Endothelial cell (in vitro differentiated cells): ENCODE data around the gene NMNAT3. TPM values are rescaled to one million over a fixed set of nuclear protein-coding genes. Genes with fewer than 3 reads are reported as not detected.

ENCODE experiments used
- DNase-seq: peaks from one replicate; pipeline ENCODE4 v3.0.0; 2021; ENCODE audit warnings: low spot score
- H3K27ac Mint-ChIP-seq: one replicate; pipeline ENCODE4 v1.8.0; 2021; ENCODE audit warnings: mixed read lengths, inconsistent platforms; ENCODE audit not compliant: unreplicated experiment
- H3K27me3 Mint-ChIP-seq: one replicate; pipeline ENCODE4 v1.8.0; 2021; ENCODE audit warnings: mild to moderate bottlenecking, moderate library complexity, mixed read lengths, inconsistent platforms; ENCODE audit not compliant: unreplicated experiment
- H3K36me3 Mint-ChIP-seq: one replicate; pipeline ENCODE4 v1.8.0; 2021; ENCODE audit warnings: mild to moderate bottlenecking, low read depth, mixed read lengths, inconsistent platforms; ENCODE audit not compliant: unreplicated experiment
- H3K4me1 Mint-ChIP-seq: one replicate; pipeline ENCODE4 v1.8.0; 2021; ENCODE audit warnings: mild to moderate bottlenecking, mixed read lengths, inconsistent platforms; ENCODE audit not compliant: unreplicated experiment
- H3K4me3 Mint-ChIP-seq: one replicate; pipeline ENCODE4 v1.8.0; 2021; ENCODE audit warnings: mild to moderate bottlenecking, mixed read lengths, inconsistent platforms; ENCODE audit not compliant: unreplicated experiment
- H3K9me3 Mint-ChIP-seq: one replicate; pipeline ENCODE4 v1.8.0; 2021; ENCODE audit warnings: mixed read lengths, inconsistent platforms; ENCODE audit not compliant: unreplicated experiment
- total RNA-seq: library from RNA; stranded (reverse); fragmentation: NEBNext Ultra II Directional; extraction: Animal tissue kit (Norgen Biotek cat#: 25700); gene quantifications from one replicate; pipeline ENCODE4 v1.2.1, GENCODE V29; 2021; ENCODE audit not compliant: unreplicated experiment
- TF ChIP-seq, protein P1 (sequence below): fragments of 200-600 bp; sonication (generic); IDR thresholded peaks from one replicate; pipeline ENCODE4 v1.5.0; 2021; ENCODE audit warnings: antibody characterized with exemption; ENCODE audit not compliant: unreplicated experiment

Gene NMNAT3
- total RNA-seq, 1 donor from 2014 or later: 0.62 TPM

DNA sequence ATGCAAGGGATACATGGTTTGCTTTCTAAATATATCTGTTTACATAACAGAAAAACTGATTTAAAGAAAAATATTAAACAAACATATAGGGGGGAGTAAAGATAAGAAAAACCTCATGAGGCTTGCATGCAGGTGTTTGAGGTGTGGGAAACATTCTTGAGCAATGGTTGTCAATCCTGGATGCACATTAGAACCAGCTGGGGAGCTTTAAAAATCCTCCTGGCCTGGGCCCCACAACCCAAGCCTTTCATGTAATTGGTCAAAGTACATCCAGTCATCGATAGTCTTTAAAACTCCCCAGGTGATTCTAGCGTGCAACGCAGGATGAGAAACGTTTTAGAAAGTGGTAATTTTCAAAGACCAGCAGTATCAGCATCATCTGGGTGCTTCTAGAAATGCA, 18.3 kb downstream of the NMNAT3 start:
- H3K27me3 Mint-ChIP-seq: peaks cover 2% of the 10 kb centered on the region
- H3K9me3 Mint-ChIP-seq: no peaks in the 10 kb centered on the region
- peaks cover 2% of the 10 kb centered on the region for H3K4me1 Mint-ChIP-seq
- H3K36me3 Mint-ChIP-seq: no peaks in the 10 kb centered on the region
- H3K4me3 Mint-ChIP-seq: no peak overlapping the region
- no peak for DNase-seq
- H3K27ac Mint-ChIP-seq: no peak overlapping the region
- TF ChIP-seq, protein P1, sequence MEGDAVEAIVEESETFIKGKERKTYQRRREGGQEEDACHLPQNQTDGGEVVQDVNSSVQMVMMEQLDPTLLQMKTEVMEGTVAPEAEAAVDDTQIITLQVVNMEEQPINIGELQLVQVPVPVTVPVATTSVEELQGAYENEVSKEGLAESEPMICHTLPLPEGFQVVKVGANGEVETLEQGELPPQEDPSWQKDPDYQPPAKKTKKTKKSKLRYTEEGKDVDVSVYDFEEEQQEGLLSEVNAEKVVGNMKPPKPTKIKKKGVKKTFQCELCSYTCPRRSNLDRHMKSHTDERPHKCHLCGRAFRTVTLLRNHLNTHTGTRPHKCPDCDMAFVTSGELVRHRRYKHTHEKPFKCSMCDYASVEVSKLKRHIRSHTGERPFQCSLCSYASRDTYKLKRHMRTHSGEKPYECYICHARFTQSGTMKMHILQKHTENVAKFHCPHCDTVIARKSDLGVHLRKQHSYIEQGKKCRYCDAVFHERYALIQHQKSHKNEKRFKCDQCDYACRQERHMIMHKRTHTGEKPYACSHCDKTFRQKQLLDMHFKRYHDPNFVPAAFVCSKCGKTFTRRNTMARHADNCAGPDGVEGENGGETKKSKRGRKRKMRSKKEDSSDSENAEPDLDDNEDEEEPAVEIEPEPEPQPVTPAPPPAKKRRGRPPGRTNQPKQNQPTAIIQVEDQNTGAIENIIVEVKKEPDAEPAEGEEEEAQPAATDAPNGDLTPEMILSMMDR: no peak

DNA sequence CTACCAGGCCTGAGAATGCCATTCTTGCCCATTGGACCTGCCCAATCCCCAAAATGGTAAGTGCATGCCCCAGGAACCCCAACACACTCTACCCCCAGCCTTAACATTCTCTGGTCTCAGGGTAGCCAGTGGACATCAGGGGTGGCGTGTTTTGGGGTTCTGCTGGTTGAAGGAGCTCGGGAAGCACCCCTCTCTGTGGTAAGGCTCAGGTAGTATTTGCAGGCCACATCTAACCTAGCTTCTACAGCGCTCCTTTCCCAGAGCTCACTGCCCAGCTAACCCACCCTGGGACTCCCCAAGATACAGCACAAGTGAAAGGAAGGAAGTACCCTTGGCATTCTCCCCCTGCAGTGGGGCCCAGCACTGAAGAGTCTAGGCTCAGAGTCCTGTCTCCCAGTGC, 19.8 kb downstream of the NMNAT3 start:
- Mint-ChIP-seq H3K4me3 (no peak overlapping the region), H3K36me3 (no peaks in the 10 kb centered on the region), H3K27ac (no peak overlapping the region), H3K27me3 (peaks cover 2% of the 10 kb centered on the region), H3K4me1 (peaks cover 2% of the 10 kb centered on the region), H3K9me3 (no peaks in the 10 kb centered on the region)
- TF ChIP-seq, protein P1: no peak
- no peak for DNase-seq

DNA sequence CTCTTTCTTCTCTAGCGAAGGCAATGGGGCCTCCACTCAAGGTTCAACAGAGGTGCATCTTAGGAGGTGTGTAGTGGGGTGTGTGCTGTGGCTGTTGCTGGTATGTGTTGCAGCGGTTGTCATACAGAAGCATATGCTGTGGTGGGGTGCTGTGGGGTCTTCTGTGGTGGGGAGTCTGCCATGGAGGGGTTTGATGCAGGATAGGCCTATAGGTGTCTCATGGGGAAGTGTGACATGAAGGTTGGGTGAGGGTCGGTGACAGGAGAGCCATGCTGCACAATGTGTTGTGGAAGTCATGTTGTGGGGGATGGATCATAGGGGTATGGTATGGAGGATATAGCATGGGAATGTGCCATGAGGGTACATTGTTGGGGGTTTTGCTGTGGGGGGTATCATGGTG, 20.3 kb downstream of the NMNAT3 start:
- no peak for DNase-seq
- TF ChIP-seq, protein P1: no peak
- H3K4me3 Mint-ChIP-seq: no peak overlapping the region
- no peak overlapping the region for H3K27ac Mint-ChIP-seq
- H3K4me1 Mint-ChIP-seq: peaks cover 2% of the 10 kb centered on the region
- H3K9me3 Mint-ChIP-seq: no peaks in the 10 kb centered on the region
- no peaks in the 10 kb centered on the region for H3K36me3 Mint-ChIP-seq
- peaks cover 2% of the 10 kb centered on the region for H3K27me3 Mint-ChIP-seq

DNA sequence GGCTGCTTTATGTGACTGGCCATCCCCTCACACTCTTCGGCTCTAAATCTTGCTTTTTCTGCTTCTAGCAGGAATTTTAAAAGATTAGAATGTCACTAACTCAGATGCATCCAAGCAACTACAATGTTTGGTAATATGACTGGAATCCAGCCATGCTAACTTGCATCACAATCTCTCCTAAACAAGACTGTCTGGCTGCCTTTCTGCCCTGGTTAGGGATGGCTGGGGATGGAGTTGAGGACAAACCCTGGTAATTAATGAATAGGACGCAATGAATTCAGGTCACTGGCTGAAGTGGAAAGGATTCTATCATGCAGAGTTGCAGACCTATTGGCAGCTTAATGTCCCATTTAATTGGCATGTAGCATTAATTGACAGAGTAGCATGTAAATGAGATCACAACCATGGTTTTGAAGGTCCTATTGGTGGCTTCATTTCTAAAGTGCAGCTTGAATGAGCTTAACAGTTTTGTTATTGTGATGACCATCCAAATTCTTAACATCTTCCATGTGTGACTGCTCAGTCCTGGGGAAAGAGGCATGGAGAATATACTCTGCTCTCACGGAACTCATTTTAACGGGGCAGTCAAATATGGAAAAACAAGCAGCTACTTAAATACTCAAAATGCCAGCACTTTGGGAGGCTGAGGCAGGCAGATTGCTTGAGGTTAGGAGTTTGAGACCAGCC, 21.7 kb downstream of the NMNAT3 start:
- H3K27me3 Mint-ChIP-seq: peaks cover 2% of the 10 kb centered on the region

More for the DNA sequence above, 21.7 kb downstream of the NMNAT3 start:
- no peak overlapping the region for H3K27ac Mint-ChIP-seq
- no peaks in the 10 kb centered on the region for H3K36me3 Mint-ChIP-seq
- no peak for DNase-seq
- no peaks in the 10 kb centered on the region for H3K9me3 Mint-ChIP-seq
- TF ChIP-seq, protein P1: no peak
- H3K4me3 Mint-ChIP-seq: no peak overlapping the region
- H3K4me1 Mint-ChIP-seq: peaks cover 2% of the 10 kb centered on the region
